ENCODE results near the gene HELT. TPM values are rescaled to one million over a fixed set of nuclear protein-coding genes. Genes with fewer than 3 reads are reported as not detected.

Gene HELT
- total RNA-seq, 2 donors from 2014 or later = not detected

- H3K27ac ChIP-seq = no peak overlapping the region
Measured at GRCh38 chr4:185016101-185016940, 2.0 kb upstream of the HELT start.

GRCh38 chr4:185016946-185017758 lies 1.1 kb upstream of the HELT start:
- Histone ChIP-seq H3K9me3 (no peaks in the 10 kb centered on the region), H3K27me3 (peaks cover 68% of the 10 kb centered on the region), H3K4me3 (no peak overlapping the region), H3K27ac (no peak overlapping the region), H3K9ac (ENCODE audit: low read depth in 2 of 2, low read length in 2 of 2) (no peak overlapping the region), H3K36me3 (no peaks in the 10 kb centered on the region), H3K4me1 (no peaks in the 10 kb centered on the region)
- no peak for TF ChIP-seq CTCF (IDR thresholded peaks at IDR 0.05)
- no peak for DNase-seq
- intact Hi-C loops (cut with DNase I) = no loop called here

More at GRCh38 chr4:185016101-185016940, 2.0 kb upstream of the HELT start:
- intact Hi-C loops (cut with DNase I) = no loop called here
- TF ChIP-seq CTCF (IDR thresholded peaks at IDR 0.05) = no peak
- Histone ChIP-seq H3K9ac (ENCODE audit: low read depth in 2 of 2, low read length in 2 of 2) (no peak overlapping the region), H3K9me3 (no peaks in the 10 kb centered on the region), H3K36me3 (no peaks in the 10 kb centered on the region), H3K27me3 (peaks cover 62% of the 10 kb centered on the region), H3K4me3 (no peak overlapping the region), H3K4me1 (no peaks in the 10 kb centered on the region)
- no peak for DNase-seq

- no peak for TF ChIP-seq CTCF (IDR thresholded peaks at IDR 0.05)
- Histone ChIP-seq H3K36me3 (no peaks in the 10 kb centered on the region), H3K27ac (no peak overlapping the region), H3K9ac (ENCODE audit: low read depth in 2 of 2, low read length in 2 of 2) (no peak overlapping the region), H3K4me1 (no peaks in the 10 kb centered on the region), H3K9me3 (no peaks in the 10 kb centered on the region), H3K27me3 (peaks cover 65% of the 10 kb centered on the region), H3K4me3 (no peak overlapping the region)
- DNase-seq = no peak
- intact Hi-C loops (cut with DNase I) = no loop called here
Measured at GRCh38 chr4:185018834-185019455, 655 bp downstream of the HELT start.

GRCh38 chr4:185019456-185020292 lies 1.4 kb downstream of the HELT start:
- Histone ChIP-seq H3K27me3 (peaks cover 59% of the 10 kb centered on the region), H3K36me3 (no peaks in the 10 kb centered on the region), H3K9me3 (no peaks in the 10 kb centered on the region), H3K27ac (no peak overlapping the region), H3K4me1 (no peaks in the 10 kb centered on the region), H3K9ac (ENCODE audit: low read depth in 2 of 2, low read length in 2 of 2) (no peak overlapping the region), H3K4me3 (no peak overlapping the region)
- TF ChIP-seq CTCF (IDR thresholded peaks at IDR 0.05) = no peak
- DNase-seq = peak; percentile 36
- intact Hi-C loops (cut with DNase I) = no loop called here
